ENCODE measurements around the gene SSPN. TPM values are rescaled to one million over a fixed set of nuclear protein-coding genes. Genes with fewer than 3 reads are reported as not detected.

The SSPN gene
- total RNA-seq, 1 experiment from 2014 or later = 0.21 TPM

DNA sequence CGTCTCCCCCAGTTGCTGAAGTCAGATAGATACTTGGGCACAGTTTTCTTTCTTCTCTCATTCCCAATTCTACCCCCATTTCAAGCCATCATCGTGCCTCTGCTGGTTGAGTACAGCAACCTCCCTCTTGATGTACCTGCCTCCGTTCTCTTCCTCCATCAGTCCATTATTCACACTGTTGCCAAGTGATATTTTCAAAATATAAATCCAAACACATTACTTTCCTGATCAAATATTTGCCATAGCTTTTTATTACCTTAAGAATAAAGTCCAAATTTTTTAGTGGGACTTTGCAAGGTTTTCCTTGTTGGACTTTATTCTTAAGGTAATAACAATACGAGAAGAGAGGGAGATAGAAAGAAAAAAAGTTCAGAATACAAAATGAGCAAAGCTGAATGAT, 18.6 kb upstream of the SSPN start:
- ChIA-PET CTCF (no interaction called here), POLR2A (interaction anchor here (1.0 kb wide), 1 partner anchor 9 kb away, joined by 3 read pairs; no protein-coding TSS in a partner anchor)
- H3K36me3 Mint-ChIP-seq (ENCODE audit: insufficient read depth, unreplicated experiment) = no peaks in the 10 kb centered on the region
- DNase-seq (ENCODE audit: unreplicated experiment) = no peak
- intact Hi-C loops (cut with micrococcal nuclease) = no loop called here
- no peaks in the 10 kb centered on the region for H3K4me1 Mint-ChIP-seq (ENCODE audit: insufficient read depth, unreplicated experiment)
- no peak overlapping the region for H3K27ac Mint-ChIP-seq (ENCODE audit: low read depth, unreplicated experiment)
- TF ChIP-seq CTCF (IDR thresholded peaks at IDR 0.05; ENCODE audit: unreplicated experiment) = no peak
- BruUV-seq (replicated peaks) = no TSS peak
- H3K27me3 Mint-ChIP-seq (ENCODE audit: insufficient read depth, unreplicated experiment) = peaks cover 17% of the 10 kb centered on the region
- H3K9me3 Mint-ChIP-seq (ENCODE audit: unreplicated experiment) = no peaks in the 10 kb centered on the region
- H3K4me3 Mint-ChIP-seq (ENCODE audit: unreplicated experiment) = no peak overlapping the region

- H3K9me3 Mint-ChIP-seq (ENCODE audit: unreplicated experiment) = no peaks in the 10 kb centered on the region
- H3K36me3 Mint-ChIP-seq (ENCODE audit: insufficient read depth, unreplicated experiment) = no peaks in the 10 kb centered on the region
- no peak overlapping the region for H3K4me3 Mint-ChIP-seq (ENCODE audit: unreplicated experiment)
- H3K27ac Mint-ChIP-seq (ENCODE audit: low read depth, unreplicated experiment) = no peak overlapping the region
- peaks cover 17% of the 10 kb centered on the region for H3K27me3 Mint-ChIP-seq (ENCODE audit: insufficient read depth, unreplicated experiment)
- no peak for TF ChIP-seq CTCF (IDR thresholded peaks at IDR 0.05; ENCODE audit: unreplicated experiment)
- ChIA-PET CTCF (no interaction called here), POLR2A (interaction anchor here (1.0 kb wide), 1 partner anchor 9 kb away, joined by 3 read pairs; no protein-coding TSS in a partner anchor)
- intact Hi-C loops (cut with micrococcal nuclease) = no loop called here
- no TSS peak for BruUV-seq (replicated peaks)
- no peaks in the 10 kb centered on the region for H3K4me1 Mint-ChIP-seq (ENCODE audit: insufficient read depth, unreplicated experiment)
- DNase-seq (ENCODE audit: unreplicated experiment) = peak; percentile 9
Measured at GRCh38 chr12:26177283-26177682, 18.1 kb upstream of the SSPN start.

GRCh38 chr12:26179826-26180225, 15.5 kb upstream of the SSPN start:
- ChIA-PET CTCF (interaction anchor here (0.5 kb wide), 1 partner anchor 139 kb away, joined by 3 read pairs; no protein-coding TSS in a partner anchor), POLR2A (no interaction called here)
- Mint-ChIP-seq H3K27ac (ENCODE audit: low read depth, unreplicated experiment) (no peak overlapping the region), H3K9me3 (ENCODE audit: unreplicated experiment) (no peaks in the 10 kb centered on the region), H3K4me3 (ENCODE audit: unreplicated experiment) (no peak overlapping the region), H3K36me3 (ENCODE audit: insufficient read depth, unreplicated experiment) (no peaks in the 10 kb centered on the region), H3K4me1 (ENCODE audit: insufficient read depth, unreplicated experiment) (no peaks in the 10 kb centered on the region), H3K27me3 (ENCODE audit: insufficient read depth, unreplicated experiment) (peaks cover 17% of the 10 kb centered on the region)
- no peak for TF ChIP-seq CTCF (IDR thresholded peaks at IDR 0.05; ENCODE audit: unreplicated experiment)
- no TSS peak for BruUV-seq (replicated peaks)
- DNase-seq (ENCODE audit: unreplicated experiment) = no peak
- intact Hi-C loops (cut with micrococcal nuclease) = no loop called here

DNA sequence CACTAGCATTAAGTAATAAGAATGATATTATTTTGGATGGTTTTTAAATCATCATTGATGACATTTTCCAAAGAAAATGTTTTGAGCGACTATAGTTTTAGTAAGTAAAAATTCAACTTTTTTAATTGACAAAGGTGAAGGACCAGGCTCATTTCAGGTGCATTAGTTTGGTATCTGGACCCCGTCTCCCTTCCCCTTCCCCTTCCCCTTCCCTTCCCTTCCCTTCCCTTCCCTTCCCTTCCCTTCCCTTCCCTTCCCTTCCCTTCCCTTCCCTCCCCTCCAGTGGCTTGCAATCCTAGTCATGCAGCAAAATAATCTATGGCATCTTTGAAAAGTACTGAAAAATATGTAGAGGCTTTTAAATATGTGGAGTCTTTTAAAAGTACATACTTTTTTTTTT, 13.0 kb upstream of the SSPN start:
- H3K4me3 Mint-ChIP-seq (ENCODE audit: unreplicated experiment) = no peak overlapping the region

More for the DNA sequence above, 13.0 kb upstream of the SSPN start:
- H3K36me3 Mint-ChIP-seq (ENCODE audit: insufficient read depth, unreplicated experiment) = no peaks in the 10 kb centered on the region
- POLR2A ChIA-PET = no interaction called here
- no TSS peak for BruUV-seq (replicated peaks)
- H3K27ac Mint-ChIP-seq (ENCODE audit: low read depth, unreplicated experiment) = no peak overlapping the region
- TF ChIP-seq CTCF (IDR thresholded peaks at IDR 0.05; ENCODE audit: unreplicated experiment) = no peak
- H3K9me3 Mint-ChIP-seq (ENCODE audit: unreplicated experiment) = no peaks in the 10 kb centered on the region
- DNase-seq (ENCODE audit: unreplicated experiment) = no peak
- peaks cover 17% of the 10 kb centered on the region for H3K27me3 Mint-ChIP-seq (ENCODE audit: insufficient read depth, unreplicated experiment)
- CTCF ChIA-PET = no interaction called here
- H3K4me1 Mint-ChIP-seq (ENCODE audit: insufficient read depth, unreplicated experiment) = peaks cover 18% of the 10 kb centered on the region
- intact Hi-C loops (cut with micrococcal nuclease) = no loop called here

Measured in MCF 10A (cell line).